GM19240 (cell line): ENCODE data around the gene ZFYVE28.

Source experiments
- DNase-seq: peaks from one replicate; pipeline ENCODE4 v3.0.0; 2011; ENCODE audit warnings: low spot score; ENCODE audit not compliant: insufficient read length

ZFYVE28 gene

GRCh38 chr4:2333356-2333841, 85.0 kb downstream of the ZFYVE28 start:
- no peak for DNase-seq

- DNase-seq = no peak
Observed at GRCh38 chr4:2332976-2333319, 85.5 kb downstream of the ZFYVE28 start.

- no peak for DNase-seq
Observed at GRCh38 chr4:2332201-2332975, 86.1 kb downstream of the ZFYVE28 start.

GRCh38 chr4:2331519-2332200, 86.8 kb downstream of the ZFYVE28 start:
- DNase-seq = no peak

DNA sequence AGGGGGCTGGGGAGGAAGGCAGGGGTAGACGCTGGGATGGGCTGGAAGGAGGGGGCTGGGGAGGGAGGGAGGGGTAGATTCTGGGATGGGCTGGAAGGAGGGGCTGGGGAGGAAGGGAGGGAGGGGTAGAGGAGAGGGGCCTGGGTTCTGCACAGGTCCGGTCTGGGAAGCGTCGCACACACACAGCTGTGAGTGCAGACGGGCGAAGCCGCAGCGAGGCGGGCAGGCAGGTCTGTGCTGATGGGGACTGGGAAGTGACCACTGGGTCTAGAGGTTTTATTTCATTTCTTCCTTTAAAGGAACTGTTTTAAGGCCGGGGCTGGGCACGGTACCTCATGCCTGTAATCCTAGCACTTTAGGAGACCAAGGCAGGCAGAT, 87.4 kb downstream of the ZFYVE28 start:
- no peak for DNase-seq

DNA sequence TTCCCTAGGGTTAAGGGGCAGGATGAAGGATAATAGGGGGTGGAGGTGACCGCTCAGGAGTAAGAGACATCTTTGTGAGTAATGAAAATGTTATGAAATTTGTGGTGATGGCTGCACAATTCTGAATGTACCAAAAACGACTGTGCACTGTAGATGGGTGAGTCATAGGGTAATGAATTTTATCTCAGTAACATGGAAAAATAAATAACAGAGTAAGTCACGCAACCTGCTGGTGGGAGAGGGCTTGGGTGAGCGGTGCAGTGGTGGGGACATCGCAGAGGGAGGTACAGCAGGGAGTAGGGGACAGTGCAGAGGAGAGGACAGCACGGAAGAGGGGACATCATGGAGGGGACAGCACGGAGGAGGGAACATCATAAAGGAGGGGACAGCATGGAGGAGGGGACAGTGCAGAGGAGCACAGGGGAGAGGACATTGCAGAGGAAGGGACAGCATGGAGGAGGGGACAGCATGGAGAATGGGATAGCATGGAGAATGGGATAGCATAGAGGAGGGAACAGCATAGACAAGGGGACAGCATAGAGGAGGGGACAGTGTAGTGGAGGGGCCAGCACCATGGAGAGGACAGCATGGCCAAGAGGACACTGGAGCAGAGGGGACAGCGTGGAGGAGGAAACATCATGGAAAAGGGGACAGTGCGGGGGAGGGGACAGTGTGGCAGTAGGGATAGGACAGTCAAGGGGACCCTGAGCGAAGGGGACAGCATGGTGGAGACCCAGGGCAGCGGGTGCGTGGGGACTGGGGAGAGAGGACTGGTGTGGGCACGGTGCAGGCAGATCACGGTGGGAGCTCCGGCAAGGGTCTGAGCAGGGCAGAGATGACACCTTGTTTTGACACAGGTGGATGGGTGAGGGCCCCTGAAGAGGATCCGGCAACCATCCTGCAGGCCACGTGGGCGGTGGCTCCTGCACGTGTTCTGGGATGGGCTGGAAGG, 88.1 kb downstream of the ZFYVE28 start:
- DNase-seq = no peak

DNA sequence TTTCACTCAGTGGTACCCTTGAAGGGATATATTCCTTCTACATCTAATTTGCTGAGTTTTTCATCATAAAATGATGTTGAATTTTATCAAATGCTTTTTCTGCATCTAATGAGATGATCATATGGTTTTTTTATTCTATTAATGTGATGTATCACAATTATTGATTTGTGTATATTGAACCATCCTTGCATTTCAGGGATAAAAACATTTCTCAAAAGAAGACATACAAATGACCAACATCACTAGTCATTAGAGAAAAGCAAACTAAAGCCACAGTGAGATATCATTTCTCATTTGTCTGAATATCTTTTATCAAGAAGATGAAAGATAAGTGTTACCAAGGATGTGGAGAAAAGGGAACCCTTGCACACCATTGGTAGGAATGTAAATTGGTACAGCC, 90.9 kb downstream of the ZFYVE28 start:
- DNase-seq = no peak

DNA sequence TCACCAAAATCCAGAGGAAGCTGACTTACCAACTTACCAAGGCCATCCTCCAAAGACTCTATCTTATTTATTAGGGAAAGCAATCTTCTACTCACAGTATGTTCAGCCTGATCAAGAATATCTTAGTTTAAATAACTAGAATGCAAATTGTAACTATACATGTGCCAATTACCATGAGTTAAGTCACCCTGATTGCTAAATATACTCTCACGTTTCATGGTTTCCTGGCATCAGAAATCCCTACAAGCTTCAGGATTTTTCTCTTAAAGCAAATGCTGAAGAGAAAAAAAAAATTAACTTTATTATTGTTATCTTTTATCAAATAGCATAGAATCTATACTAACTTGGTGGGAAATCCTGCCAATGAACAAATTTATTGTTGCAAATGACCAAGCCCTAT, 93.6 kb downstream of the ZFYVE28 start:
- DNase-seq = no peak

GRCh38 chr4:2322841-2323240, 95.6 kb downstream of the ZFYVE28 start:
- DNase-seq = no peak

DNA sequence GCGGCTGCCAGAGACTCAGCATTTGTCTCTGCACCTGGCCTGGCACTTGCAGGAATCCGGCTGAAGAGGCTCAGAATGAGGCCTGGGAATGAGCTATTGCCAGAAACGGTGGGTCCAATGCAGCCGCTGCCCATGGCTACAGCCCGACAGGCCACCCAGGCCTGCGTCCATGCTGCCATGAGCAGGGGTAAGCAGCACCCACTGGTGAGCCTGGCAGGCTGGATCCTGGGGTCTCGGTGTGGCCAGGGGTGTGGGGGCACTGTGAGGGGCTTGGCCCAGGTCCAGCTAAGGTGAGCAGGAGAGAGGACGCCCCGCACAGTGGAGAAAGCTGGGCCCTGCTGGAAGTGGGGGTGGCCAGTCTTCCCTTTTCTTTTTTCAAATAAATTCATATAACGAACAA, 96.2 kb downstream of the ZFYVE28 start:
- no peak for DNase-seq

- no peak for DNase-seq
Observed at GRCh38 chr4:2321279-2322196, 96.9 kb downstream of the ZFYVE28 start.

- no peak for DNase-seq
Observed at GRCh38 chr4:2320746-2321145, 97.7 kb downstream of the ZFYVE28 start.

DNA sequence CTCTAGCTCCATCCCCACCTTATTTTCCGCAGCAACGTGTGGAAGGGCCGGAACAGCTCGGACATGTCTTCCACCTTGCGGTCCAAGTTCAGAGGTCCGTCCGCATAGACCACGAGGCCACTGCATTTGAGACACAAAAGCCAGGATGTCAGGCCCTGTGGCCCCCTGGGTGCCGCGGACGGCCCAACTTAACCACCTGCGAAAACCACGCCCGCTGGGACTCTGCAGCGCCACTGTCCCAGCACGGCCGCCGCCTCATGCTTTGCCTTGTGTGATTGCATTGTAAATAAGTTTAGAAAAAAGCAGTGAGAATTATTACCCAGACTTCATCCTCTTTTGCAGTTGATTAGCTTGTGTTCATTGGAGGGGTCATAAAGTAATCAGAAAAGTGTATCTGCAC, 98.3 kb downstream of the ZFYVE28 start:
- no peak for DNase-seq

DNA sequence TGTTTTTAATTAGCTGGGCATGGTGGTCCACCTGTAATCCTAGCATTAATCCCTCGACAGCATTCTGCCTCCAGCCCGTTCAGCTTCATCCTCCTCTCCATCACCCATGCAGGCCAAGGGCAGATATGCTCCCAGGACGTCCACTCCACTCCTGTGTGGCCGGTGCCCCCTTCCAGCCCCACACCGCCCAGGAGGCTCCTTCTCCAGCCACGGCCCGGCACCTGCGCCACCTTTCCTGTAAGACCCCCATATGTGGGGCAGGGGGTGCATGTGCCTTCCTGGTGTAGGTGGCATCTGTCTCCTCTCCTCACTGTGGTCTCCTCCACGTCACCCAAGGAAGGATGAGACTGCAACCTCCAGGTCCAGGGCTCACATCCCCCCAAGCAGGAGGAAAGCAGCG, 99.6 kb downstream of the ZFYVE28 start:
- no peak for DNase-seq

DNA sequence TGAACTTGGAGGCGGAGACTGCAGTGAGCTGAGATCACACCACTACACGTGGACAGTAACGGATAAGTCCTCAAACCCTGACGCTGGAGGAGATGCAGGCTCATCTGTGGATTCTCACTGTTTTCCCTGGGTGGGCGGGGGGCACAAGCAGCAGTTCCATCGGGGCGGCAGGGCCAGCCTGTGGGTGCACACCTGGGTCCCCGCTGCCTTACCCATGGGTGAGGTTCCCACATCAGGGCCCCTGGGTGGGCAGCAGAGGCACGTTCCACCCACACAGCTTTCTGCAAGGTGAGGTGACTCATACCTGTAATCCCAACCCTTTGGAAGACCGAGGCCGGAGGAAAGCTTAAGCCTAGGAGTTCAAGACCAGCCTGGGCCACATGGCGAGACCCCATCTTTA, 100.0 kb downstream of the ZFYVE28 start:
- DNase-seq = no peak

DNA sequence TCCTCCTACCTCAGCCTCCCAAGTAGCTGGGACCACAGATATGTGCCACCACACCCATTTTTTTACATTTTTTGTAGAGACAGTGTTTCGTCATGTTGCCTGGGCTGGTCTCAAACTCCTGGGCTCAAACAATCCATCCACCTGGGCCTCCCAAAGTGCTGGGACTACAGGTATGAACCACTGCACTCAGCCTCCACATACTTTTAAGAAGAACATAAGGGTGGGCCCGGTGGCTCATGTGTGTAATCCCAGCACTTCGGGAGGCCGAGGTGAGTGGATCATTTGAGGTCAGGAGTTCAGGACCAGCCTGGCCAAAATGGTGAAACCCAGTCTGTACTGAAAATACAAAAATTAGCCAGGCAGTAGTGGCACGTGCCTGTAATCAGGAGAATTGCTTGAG, 105.1 kb downstream of the ZFYVE28 start:
- DNase-seq = no peak

DNA sequence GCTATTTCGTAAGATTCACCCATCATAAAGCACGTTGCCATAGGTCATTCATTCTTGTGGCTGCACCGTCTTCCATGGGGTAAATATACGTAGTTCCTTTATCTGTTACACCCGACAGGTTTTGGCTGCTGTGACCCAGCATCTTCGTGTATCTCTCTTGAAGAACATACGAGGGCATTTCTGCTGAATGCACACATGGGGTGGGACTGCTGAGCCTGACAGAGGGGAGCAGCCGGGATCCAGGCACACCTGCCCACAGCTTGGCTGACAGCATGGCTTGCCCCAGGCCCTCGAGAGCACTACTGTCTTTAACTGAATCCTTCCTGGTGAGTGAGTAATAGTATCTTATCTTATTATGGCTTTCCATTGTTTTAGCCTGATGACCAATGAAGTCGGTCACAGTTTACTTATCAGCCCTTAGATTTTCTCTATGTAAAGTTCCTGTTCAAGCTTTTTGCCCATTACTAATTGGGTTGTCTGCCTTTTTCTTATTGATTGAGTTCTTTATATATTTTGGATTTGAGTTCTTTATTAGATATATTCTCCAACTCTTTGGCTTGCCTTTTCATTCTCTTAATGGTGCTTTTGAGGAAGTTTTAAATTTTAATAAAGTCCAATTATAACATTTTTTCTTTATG, 111.6 kb downstream of the ZFYVE28 start:
- DNase-seq = no peak

DNA sequence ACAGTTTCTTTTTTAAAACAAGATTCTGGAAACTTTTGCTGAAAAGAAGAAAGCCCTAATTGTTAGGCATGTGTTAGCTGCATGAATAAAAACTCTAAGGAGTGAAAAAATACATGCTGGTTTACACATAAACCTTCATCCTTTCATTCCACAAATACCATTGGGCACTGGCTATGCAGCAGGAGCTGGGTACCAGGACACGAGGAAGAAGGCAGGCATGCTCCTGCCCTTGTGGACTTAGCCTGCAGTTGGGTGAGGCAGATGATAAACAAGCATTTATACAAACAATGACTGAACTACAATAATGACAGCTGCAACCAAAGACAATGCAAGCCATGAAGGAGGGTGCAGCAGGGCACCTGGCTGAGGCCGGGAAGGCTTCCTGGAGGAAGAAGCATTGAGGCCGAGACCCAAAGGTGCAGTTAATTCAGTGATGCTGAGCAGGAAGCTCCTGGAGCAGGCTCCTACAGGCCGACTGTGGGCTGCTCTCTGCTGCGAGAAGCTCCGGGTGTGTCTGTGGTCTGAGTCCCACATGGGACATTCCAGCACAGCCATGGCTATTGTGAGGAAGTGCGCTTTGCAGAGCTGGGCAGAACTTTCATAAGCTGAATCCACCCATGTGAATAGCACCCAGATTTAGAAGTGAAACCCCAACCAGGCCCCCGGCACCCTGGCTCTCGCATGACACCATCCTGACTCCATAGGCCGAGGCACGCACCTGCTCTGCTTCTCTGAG, 112.5 kb downstream of the ZFYVE28 start:
- DNase-seq = no peak

GRCh38 chr4:2304877-2305561, 113.4 kb downstream of the ZFYVE28 start:
- DNase-seq = no peak
